Ascending aorta (tissue), 2 donors: ENCODE data around the gene BICRA. TPM values are rescaled to one million over a fixed set of nuclear protein-coding genes. Genes with fewer than 3 reads are reported as not detected.

ENCODE experiments used
- DNase-seq, 2 donors: peaks; one replicate each; pipeline ENCODE4 v3.0.0-alpha.2; 2019; ENCODE audit warnings: low spot score in 2 of 2
- H3K27ac ChIP-seq, 2 donors: fragments of 200-600 bp; sonication (generic); one replicate each; pipeline ENCODE4 v1.5.1; 2016 to 2017; ENCODE audit warnings: mild to moderate bottlenecking in 1 of 2
- H3K27me3 ChIP-seq: fragments of 200-600 bp; sonication (generic); one replicate; pipeline ENCODE4 v1.5.1; 2017
- H3K36me3 ChIP-seq, 2 donors: fragments of 200-600 bp; sonication (generic); one replicate each; pipeline ENCODE4 v1.5.1; 2016
- H3K4me1 ChIP-seq, 2 donors: fragments of 200-600 bp; sonication (generic); one replicate each; pipeline ENCODE4 v1.5.1; 2016 to 2017; ENCODE audit warnings: mild to moderate bottlenecking in 1 of 2
- H3K4me3 ChIP-seq, 2 donors: fragments of 200-600 bp; sonication (generic); one replicate each; pipeline ENCODE4 v1.5.1; 2016 to 2017; ENCODE audit warnings: mild to moderate bottlenecking in 1 of 2
- H3K9me3 ChIP-seq, 2 donors: fragments of 200-600 bp; sonication (generic); one replicate each; pipeline ENCODE4 v1.5.1; 2016
- CTCF ChIP-seq, 3 experiments: fragments of 200-600 bp in 2 of 3; fragments of 450-650 bp in 1 of 3; sonication (generic) in 2 of 3; IDR thresholded peaks; one replicate each; pipeline ENCODE4 v1.5.1; 2016 to 2019; ENCODE audit warnings: antibody characterized with exemption in 3 of 3, mild to moderate bottlenecking in 1 of 3, moderate library complexity in 1 of 3
- intact Hi-C: fragments of 100-400 bp; cut with DNase I; formaldehyde crosslinking; loops from one replicate; pipeline ENCODE4 v1.15.1; 2023
- total RNA-seq: library from RNA; depleted of rRNA; stranded (reverse); fragments of >200 nt; gene quantifications from one replicate; pipeline ENCODE4 v1.1.0, GENCODE V29; 2016

The BICRA gene
- total RNA-seq, 1 donor from 2014 or later, result 19.7 TPM

GRCh38 chr19:47608074-47608918 is 638 bp upstream of the BICRA start:
- Histone ChIP-seq H3K27ac (peak overlapping the region; percentile 94 to 97), H3K4me1 (peaks cover 9 to 38% of the 10 kb centered on the region in 2 donors), H3K4me3 (peak overlapping the region; percentile 84 to 97), H3K9me3 (no peaks in the 10 kb centered on the region), H3K36me3 (no peaks in the 10 kb centered on the region), H3K27me3 (no peaks in the 10 kb centered on the region)
- peak; percentile 65 to 96 for DNase-seq
- intact Hi-C loops, result loop anchor here (1.0 to 10.0 kb wide), 6 partner anchors 8 to 333 kb away; partner anchors contain the start of genes INAFM1 and NAPA
- TF ChIP-seq CTCF (IDR thresholded peaks at IDR 0.05), result peak; percentile 22 to 55 (median 25)

GRCh38 chr19:47609906-47610894 is 1.3 kb downstream of the BICRA start:
- Histone ChIP-seq H3K9me3 (no peaks in the 10 kb centered on the region), H3K4me3 (peak overlapping the region; percentile 84 to 97), H3K4me1 (peaks cover 10 to 42% of the 10 kb centered on the region in 2 donors), H3K27me3 (no peaks in the 10 kb centered on the region), H3K27ac (peak overlapping the region; percentile 70 to 94), H3K36me3 (no peaks in the 10 kb centered on the region)
- no peak for TF ChIP-seq CTCF (IDR thresholded peaks at IDR 0.05)
- DNase-seq, result peak in 1 of 2 donors; percentile 74
- intact Hi-C loops, result loop anchor here (2.0 to 10.0 kb wide), 3 partner anchors 55 to 335 kb away; partner anchors contain the start of gene INAFM1

GRCh38 chr19:47610902-47611301 is 2.0 kb downstream of the BICRA start:
- Histone ChIP-seq H3K27ac (peak overlapping the region in 1 of 2 donors; percentile 70), H3K9me3 (no peaks in the 10 kb centered on the region), H3K36me3 (no peaks in the 10 kb centered on the region), H3K27me3 (no peaks in the 10 kb centered on the region), H3K4me1 (peaks cover 10 to 42% of the 10 kb centered on the region in 2 donors), H3K4me3 (peak overlapping the region; percentile 84 to 97)
- intact Hi-C loops, result no loop called here
- no peak for TF ChIP-seq CTCF (IDR thresholded peaks at IDR 0.05)
- DNase-seq, result no peak

GRCh38 chr19:47613165-47614020 is 4.5 kb downstream of the BICRA start:
- no peak for TF ChIP-seq CTCF (IDR thresholded peaks at IDR 0.05)
- H3K27me3 ChIP-seq, result no peaks in the 10 kb centered on the region
- no peak for DNase-seq
- peak overlapping the region; percentile 60 to 72 for H3K27ac ChIP-seq
- intact Hi-C loops, result no loop called here
- peak overlapping the region in 1 of 2 donors; percentile 19 for H3K4me3 ChIP-seq
- H3K4me1 ChIP-seq, result peaks cover 10 to 34% of the 10 kb centered on the region in 2 donors
- H3K36me3 ChIP-seq, result no peaks in the 10 kb centered on the region
- H3K9me3 ChIP-seq, result no peaks in the 10 kb centered on the region

GRCh38 chr19:47614021-47614295 is 5.0 kb downstream of the BICRA start:
- H3K36me3 ChIP-seq, result no peaks in the 10 kb centered on the region
- no peaks in the 10 kb centered on the region for H3K9me3 ChIP-seq
- TF ChIP-seq CTCF (IDR thresholded peaks at IDR 0.05), result no peak
- H3K27ac ChIP-seq, result no peak overlapping the region
- DNase-seq, result no peak
- no peaks in the 10 kb centered on the region for H3K27me3 ChIP-seq
- no peak overlapping the region for H3K4me3 ChIP-seq
- peaks cover 10 to 34% of the 10 kb centered on the region in 2 donors for H3K4me1 ChIP-seq
- intact Hi-C loops, result no loop called here
